ENCODE data around the gene ARHGAP24. TPM values are rescaled to one million over a fixed set of nuclear protein-coding genes. Genes with fewer than 3 reads are reported as not detected.

Gene ARHGAP24
- total RNA-seq, 2 donors from 2014 or later: 66.8 to 85.6 TPM

DNA sequence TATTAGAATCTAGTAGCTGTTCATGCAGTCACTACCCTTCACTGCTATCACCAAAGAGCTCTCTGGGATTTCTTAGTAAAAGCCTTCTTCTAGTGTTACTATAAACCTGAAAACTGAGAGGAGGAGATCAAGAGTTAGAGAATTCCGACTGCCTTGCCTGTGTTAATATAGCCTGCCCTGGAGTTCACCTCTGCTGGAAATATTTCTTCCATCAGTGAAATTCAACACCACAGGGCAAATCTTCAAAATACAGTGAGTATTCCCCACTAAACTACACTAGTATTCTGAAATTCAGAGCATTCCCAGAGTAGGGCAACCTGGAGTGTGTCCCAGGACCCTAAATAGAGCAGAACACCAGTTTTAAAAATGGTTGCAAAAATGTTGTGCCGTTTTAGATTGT lies 301.1 kb downstream of the ARHGAP24 start:
- 86 to 94% methylated on average over 1 to 2 of the region's 2 CpGs for WGBS, 2 experiments (ENCODE audit: insufficient coverage in 1 of 2, insufficient read length in 1 of 2)
- H3K27me3 ChIP-seq (ENCODE audit: control insufficient read depth, insufficient read depth, low read length, poor library complexity, severe bottlenecking): no peaks in the 10 kb centered on the region
- no peak overlapping the region for H3K27ac ChIP-seq (ENCODE audit: low read depth, low read length)
- peaks cover 15% of the 10 kb centered on the region for H3K9me3 ChIP-seq (ENCODE audit: control insufficient read depth, low read length)
- H3K4me3 ChIP-seq (ENCODE audit: low read length): peak overlapping the region; percentile 56
- Mint-ChIP-seq H3K27me3 (ENCODE audit: insufficient read depth) (no peaks in the 10 kb centered on the region), H3K9me3 (peaks cover 15% of the 10 kb centered on the region), H3K27ac (no peak overlapping the region), H3K4me3 (no peak overlapping the region), H3K4me1 (peaks cover 42% of the 10 kb centered on the region), H3K36me3 (ENCODE audit: low read depth) (peaks cover 13% of the 10 kb centered on the region)
- H3K9ac ChIP-seq (ENCODE audit: extremely low read depth, low read length, poor library complexity, severe bottlenecking): no peak overlapping the region
- H3K4me1 ChIP-seq (ENCODE audit: control insufficient read depth, insufficient read depth, low read length): peaks cover 12% of the 10 kb centered on the region
- TF ChIP-seq, protein P1, sequence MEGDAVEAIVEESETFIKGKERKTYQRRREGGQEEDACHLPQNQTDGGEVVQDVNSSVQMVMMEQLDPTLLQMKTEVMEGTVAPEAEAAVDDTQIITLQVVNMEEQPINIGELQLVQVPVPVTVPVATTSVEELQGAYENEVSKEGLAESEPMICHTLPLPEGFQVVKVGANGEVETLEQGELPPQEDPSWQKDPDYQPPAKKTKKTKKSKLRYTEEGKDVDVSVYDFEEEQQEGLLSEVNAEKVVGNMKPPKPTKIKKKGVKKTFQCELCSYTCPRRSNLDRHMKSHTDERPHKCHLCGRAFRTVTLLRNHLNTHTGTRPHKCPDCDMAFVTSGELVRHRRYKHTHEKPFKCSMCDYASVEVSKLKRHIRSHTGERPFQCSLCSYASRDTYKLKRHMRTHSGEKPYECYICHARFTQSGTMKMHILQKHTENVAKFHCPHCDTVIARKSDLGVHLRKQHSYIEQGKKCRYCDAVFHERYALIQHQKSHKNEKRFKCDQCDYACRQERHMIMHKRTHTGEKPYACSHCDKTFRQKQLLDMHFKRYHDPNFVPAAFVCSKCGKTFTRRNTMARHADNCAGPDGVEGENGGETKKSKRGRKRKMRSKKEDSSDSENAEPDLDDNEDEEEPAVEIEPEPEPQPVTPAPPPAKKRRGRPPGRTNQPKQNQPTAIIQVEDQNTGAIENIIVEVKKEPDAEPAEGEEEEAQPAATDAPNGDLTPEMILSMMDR (conservative IDR thresholded peaks at IDR 0.05): no peak
- no peak for DNase-seq
- H3K36me3 ChIP-seq (ENCODE audit: control insufficient read depth, insufficient read depth, low read length): peaks cover 4% of the 10 kb centered on the region

DNA sequence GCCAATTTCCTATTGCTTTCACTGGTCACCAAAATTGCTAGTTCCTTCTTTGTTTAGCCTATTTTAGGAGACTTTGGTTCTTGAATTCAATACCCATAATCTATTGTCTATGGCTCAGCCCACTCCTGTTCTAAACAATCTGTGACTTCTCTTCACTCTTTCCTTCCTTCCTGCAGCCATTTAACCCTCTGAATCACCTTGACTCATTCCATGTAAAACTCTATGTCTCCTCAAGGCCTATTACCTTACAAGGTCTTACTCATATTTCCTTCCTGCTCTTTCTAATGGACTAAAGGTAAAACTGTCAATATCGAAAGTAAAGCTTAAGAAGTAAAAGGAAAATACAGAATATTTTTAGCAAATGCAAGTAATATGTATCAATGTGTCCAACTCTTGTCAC lies 301.6 kb downstream of the ARHGAP24 start:
- Mint-ChIP-seq H3K4me1 (peaks cover 42% of the 10 kb centered on the region), H3K4me3 (no peak overlapping the region), H3K27me3 (ENCODE audit: insufficient read depth) (no peaks in the 10 kb centered on the region), H3K27ac (peak overlapping the region; percentile 11), H3K9me3 (peaks cover 15% of the 10 kb centered on the region), H3K36me3 (ENCODE audit: low read depth) (peaks cover 12% of the 10 kb centered on the region)
- Histone ChIP-seq H3K27ac (ENCODE audit: low read depth, low read length) (no peak overlapping the region), H3K4me3 (ENCODE audit: low read length) (peak overlapping the region; percentile 56), H3K9me3 (ENCODE audit: control insufficient read depth, low read length) (peaks cover 15% of the 10 kb centered on the region), H3K27me3 (ENCODE audit: control insufficient read depth, insufficient read depth, low read length, poor library complexity, severe bottlenecking) (no peaks in the 10 kb centered on the region), H3K9ac (ENCODE audit: extremely low read depth, low read length, poor library complexity, severe bottlenecking) (no peak overlapping the region), H3K36me3 (ENCODE audit: control insufficient read depth, insufficient read depth, low read length) (peaks cover 4% of the 10 kb centered on the region), H3K4me1 (ENCODE audit: control insufficient read depth, insufficient read depth, low read length) (peaks cover 12% of the 10 kb centered on the region)
- WGBS, 2 experiments (ENCODE audit: insufficient coverage in 1 of 2, insufficient read length in 1 of 2): 100% methylated on average over 1 of the region's 1 CpG; no CpG with 5 or more reads in 1 of the 2 experiments
- TF ChIP-seq, protein P1 (conservative IDR thresholded peaks at IDR 0.05): no peak
- no peak for DNase-seq

DNA sequence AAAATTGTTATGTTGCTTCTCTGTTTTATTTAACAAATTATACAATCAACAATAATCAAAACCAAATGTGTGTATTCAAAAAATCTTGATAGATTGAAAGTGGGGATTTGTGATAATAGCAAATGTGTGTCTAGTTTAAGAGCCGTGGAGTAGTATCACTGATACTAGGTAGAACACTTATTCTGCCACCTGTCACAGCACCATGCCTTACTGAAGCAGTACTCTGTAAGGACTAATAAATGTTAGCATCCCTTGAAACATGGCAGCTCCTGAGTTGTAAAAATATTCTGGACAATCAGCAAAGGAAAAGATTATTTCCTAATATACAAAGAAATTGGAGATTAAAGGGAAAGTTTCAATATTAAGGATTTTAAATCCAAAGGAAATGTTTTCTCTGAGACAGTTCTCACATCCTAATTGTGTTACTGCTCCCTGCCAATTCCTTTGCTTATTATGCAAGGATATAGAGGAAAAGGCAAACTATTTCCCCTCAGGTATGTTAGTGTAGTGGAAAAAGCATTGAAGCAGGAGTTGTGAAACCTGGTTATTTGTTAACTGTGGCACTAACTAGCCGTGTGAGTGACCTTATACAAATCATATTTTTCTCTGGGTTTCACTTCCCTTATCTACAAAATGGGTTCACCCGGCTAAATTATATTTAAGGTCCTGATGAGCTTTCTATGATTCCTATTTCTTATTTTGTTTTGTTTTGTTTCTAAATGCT lies 303.1 kb downstream of the ARHGAP24 start:
- Histone ChIP-seq H3K4me3 (ENCODE audit: low read length) (peak overlapping the region; percentile 74), H3K27me3 (ENCODE audit: control insufficient read depth, insufficient read depth, low read length, poor library complexity, severe bottlenecking) (no peaks in the 10 kb centered on the region), H3K4me1 (ENCODE audit: control insufficient read depth, insufficient read depth, low read length) (peaks cover 4% of the 10 kb centered on the region), H3K36me3 (ENCODE audit: control insufficient read depth, insufficient read depth, low read length) (peaks cover 4% of the 10 kb centered on the region), H3K9me3 (ENCODE audit: control insufficient read depth, low read length) (peaks cover 15% of the 10 kb centered on the region), H3K9ac (ENCODE audit: extremely low read depth, low read length, poor library complexity, severe bottlenecking) (no peak overlapping the region), H3K27ac (ENCODE audit: low read depth, low read length) (no peak overlapping the region)
- Mint-ChIP-seq H3K9me3 (peaks cover 15% of the 10 kb centered on the region), H3K27me3 (ENCODE audit: insufficient read depth) (no peaks in the 10 kb centered on the region), H3K4me3 (peak overlapping the region; percentile 61), H3K4me1 (peaks cover 41% of the 10 kb centered on the region), H3K36me3 (ENCODE audit: low read depth) (peaks cover 12% of the 10 kb centered on the region), H3K27ac (peak overlapping the region; percentile 79)
- TF ChIP-seq, protein P1 (conservative IDR thresholded peaks at IDR 0.05): no peak
- DNase-seq: no peak
- 83 to 88% methylated on average over 1 to 2 of the region's 3 CpGs for WGBS, 2 experiments (ENCODE audit: insufficient coverage in 1 of 2, insufficient read length in 1 of 2)

Measured in endodermal cell (in vitro differentiated cells).